ENCODE measurements around the gene ZNF230.

- TF ChIP-seq, protein P1, sequence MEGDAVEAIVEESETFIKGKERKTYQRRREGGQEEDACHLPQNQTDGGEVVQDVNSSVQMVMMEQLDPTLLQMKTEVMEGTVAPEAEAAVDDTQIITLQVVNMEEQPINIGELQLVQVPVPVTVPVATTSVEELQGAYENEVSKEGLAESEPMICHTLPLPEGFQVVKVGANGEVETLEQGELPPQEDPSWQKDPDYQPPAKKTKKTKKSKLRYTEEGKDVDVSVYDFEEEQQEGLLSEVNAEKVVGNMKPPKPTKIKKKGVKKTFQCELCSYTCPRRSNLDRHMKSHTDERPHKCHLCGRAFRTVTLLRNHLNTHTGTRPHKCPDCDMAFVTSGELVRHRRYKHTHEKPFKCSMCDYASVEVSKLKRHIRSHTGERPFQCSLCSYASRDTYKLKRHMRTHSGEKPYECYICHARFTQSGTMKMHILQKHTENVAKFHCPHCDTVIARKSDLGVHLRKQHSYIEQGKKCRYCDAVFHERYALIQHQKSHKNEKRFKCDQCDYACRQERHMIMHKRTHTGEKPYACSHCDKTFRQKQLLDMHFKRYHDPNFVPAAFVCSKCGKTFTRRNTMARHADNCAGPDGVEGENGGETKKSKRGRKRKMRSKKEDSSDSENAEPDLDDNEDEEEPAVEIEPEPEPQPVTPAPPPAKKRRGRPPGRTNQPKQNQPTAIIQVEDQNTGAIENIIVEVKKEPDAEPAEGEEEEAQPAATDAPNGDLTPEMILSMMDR (IDR thresholded peaks at IDR 0.05; ENCODE audit: low read depth, low read length), result no peak
- no peak for TF ChIP-seq EZH2phosphoT487 (IDR thresholded peaks at IDR 0.05; ENCODE audit: low read depth)
Observed at GRCh38 chr19:44010468-44010867, 7.7 kb downstream of the ZNF230 start.
